ENCODE measurements around the gene SIGMAR1. TPM values are rescaled to one million over a fixed set of nuclear protein-coding genes. Genes with fewer than 3 reads are reported as not detected.

SIGMAR1 gene
- total RNA-seq, 6 donors from 2014 or later, result 26.7 to 52.9 (median 43.0) TPM

- Histone ChIP-seq H3K4me1 (peaks cover 41 to 49% (median 43%) of the 10 kb centered on the region in 4 donors), H3K36me3 (peaks cover 8 to 20% (median 14%) of the 10 kb centered on the region in 4 donors), H3K27ac (peak overlapping the region; percentile 63 to 86 (median 72)), H3K27me3 (no peaks in the 10 kb centered on the region), H3K4me3 (no peak overlapping the region), H3K9me3 (no peaks in the 10 kb centered on the region)
- 48 to 49% methylated on average over 11 of the region's 11 CpGs for WGBS, 2 donors
- DNase-seq (no peak), ATAC-seq (ENCODE audit: low FRiP score in 2 of 2) (no peak)
- TF ChIP-seq POLR2AphosphoS5 (IDR thresholded peaks at IDR 0.05) (no peak), POLR2A (IDR thresholded peaks at IDR 0.05) (no peak), EP300 (IDR thresholded peaks at IDR 0.05) (no peak)
- TF ChIP-seq, protein P1, sequence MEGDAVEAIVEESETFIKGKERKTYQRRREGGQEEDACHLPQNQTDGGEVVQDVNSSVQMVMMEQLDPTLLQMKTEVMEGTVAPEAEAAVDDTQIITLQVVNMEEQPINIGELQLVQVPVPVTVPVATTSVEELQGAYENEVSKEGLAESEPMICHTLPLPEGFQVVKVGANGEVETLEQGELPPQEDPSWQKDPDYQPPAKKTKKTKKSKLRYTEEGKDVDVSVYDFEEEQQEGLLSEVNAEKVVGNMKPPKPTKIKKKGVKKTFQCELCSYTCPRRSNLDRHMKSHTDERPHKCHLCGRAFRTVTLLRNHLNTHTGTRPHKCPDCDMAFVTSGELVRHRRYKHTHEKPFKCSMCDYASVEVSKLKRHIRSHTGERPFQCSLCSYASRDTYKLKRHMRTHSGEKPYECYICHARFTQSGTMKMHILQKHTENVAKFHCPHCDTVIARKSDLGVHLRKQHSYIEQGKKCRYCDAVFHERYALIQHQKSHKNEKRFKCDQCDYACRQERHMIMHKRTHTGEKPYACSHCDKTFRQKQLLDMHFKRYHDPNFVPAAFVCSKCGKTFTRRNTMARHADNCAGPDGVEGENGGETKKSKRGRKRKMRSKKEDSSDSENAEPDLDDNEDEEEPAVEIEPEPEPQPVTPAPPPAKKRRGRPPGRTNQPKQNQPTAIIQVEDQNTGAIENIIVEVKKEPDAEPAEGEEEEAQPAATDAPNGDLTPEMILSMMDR (IDR thresholded peaks at IDR 0.05), result no peak
These were observed 15.8 kb upstream of the SIGMAR1 start for GRCh38 chr9:34653151-34654072.

GRCh38 chr9:34652602-34653000 is 15.0 kb upstream of the SIGMAR1 start:
- H3K4me3 ChIP-seq, result peak overlapping the region in 3 of 4 donors; percentile 31 to 48 (median 42)
- peak overlapping the region; percentile 63 to 86 (median 72) for H3K27ac ChIP-seq
- TF ChIP-seq, protein P1 (IDR thresholded peaks at IDR 0.05), result no peak
- TF ChIP-seq POLR2AphosphoS5 (IDR thresholded peaks at IDR 0.05) (no peak), POLR2A (IDR thresholded peaks at IDR 0.05) (no peak), EP300 (IDR thresholded peaks at IDR 0.05) (no peak)
- peaks cover 8 to 24% (median 15%) of the 10 kb centered on the region in 4 donors for H3K36me3 ChIP-seq
- 25% methylated on average over 4 to 5 of the region's 5 CpGs for WGBS, 2 donors
- no peaks in the 10 kb centered on the region for H3K27me3 ChIP-seq
- ATAC-seq (ENCODE audit: low FRiP score in 2 of 2) (no peak), DNase-seq (no peak)
- H3K9me3 ChIP-seq, result no peaks in the 10 kb centered on the region
- H3K4me1 ChIP-seq, result peaks cover 47 to 57% (median 50%) of the 10 kb centered on the region in 4 donors

GRCh38 chr9:34651876-34652601 is 14.5 kb upstream of the SIGMAR1 start, which contains the start of gene IL11RA:
IL11RA (plus strand) TSS chr9:34652185; CDS start chr9:34655218, 3,033 bp downstream.
- Histone ChIP-seq H3K4me1 (peaks cover 53 to 63% (median 56%) of the 10 kb centered on the region in 4 donors), H3K27me3 (no peaks in the 10 kb centered on the region), H3K4me3 (peak within 1 kb of the TSS in 3 of 4 donors; percentile 31 to 48 (median 42)), H3K27ac (peak within 1 kb of the TSS; percentile 63 to 86 (median 72)), H3K9me3 (no peaks in the 10 kb centered on the region), H3K36me3 (peaks cover 8 to 24% (median 15%) of the 10 kb centered on the region in 4 donors)
- ATAC-seq (ENCODE audit: low FRiP score in 2 of 2) (peak; percentile 88 to 93), DNase-seq (peak; percentile 92 to 94)
- 8 to 23% methylated on average over 15 to 23 of the region's 24 CpGs for WGBS, 2 donors
- no peak for TF ChIP-seq EP300 (IDR thresholded peaks at IDR 0.05)
- peak in 1 of 4 donors; percentile 62 for TF ChIP-seq POLR2A (IDR thresholded peaks at IDR 0.05)
- TF ChIP-seq, protein P1 (IDR thresholded peaks at IDR 0.05), result no peak
- peak; percentile 41 to 67 for TF ChIP-seq POLR2AphosphoS5 (IDR thresholded peaks at IDR 0.05)

GRCh38 chr9:34651321-34651720 is 13.7 kb upstream of the SIGMAR1 start:
- H3K4me3 ChIP-seq, result peak overlapping the region in 3 of 4 donors; percentile 31 to 48 (median 42)
- peaks cover 54 to 65% (median 56%) of the 10 kb centered on the region in 4 donors for H3K4me1 ChIP-seq
- TF ChIP-seq EP300 (IDR thresholded peaks at IDR 0.05) (no peak), POLR2A (IDR thresholded peaks at IDR 0.05) (no peak), POLR2AphosphoS5 (IDR thresholded peaks at IDR 0.05) (no peak)
- TF ChIP-seq, protein P1 (IDR thresholded peaks at IDR 0.05), result no peak
- H3K9me3 ChIP-seq, result no peaks in the 10 kb centered on the region
- ATAC-seq (ENCODE audit: low FRiP score in 2 of 2) (no peak), DNase-seq (no peak)
- peak overlapping the region; percentile 63 to 86 (median 72) for H3K27ac ChIP-seq
- H3K27me3 ChIP-seq, result no peaks in the 10 kb centered on the region
- WGBS, 2 donors, result 43 to 69% methylated on average over 4 of the region's 4 CpGs
- H3K36me3 ChIP-seq, result peaks cover 8 to 24% (median 15%) of the 10 kb centered on the region in 4 donors

Data from upper lobe of left lung (tissue), 6 donors.